Measurements from ENCODE around the gene P3H2. TPM values are rescaled to one million over a fixed set of nuclear protein-coding genes. Genes with fewer than 3 reads are reported as not detected.

Gene P3H2
- total RNA-seq, 4 donors from 2014 or later: 0.70 to 23.1 (median 7.5) TPM

DNA sequence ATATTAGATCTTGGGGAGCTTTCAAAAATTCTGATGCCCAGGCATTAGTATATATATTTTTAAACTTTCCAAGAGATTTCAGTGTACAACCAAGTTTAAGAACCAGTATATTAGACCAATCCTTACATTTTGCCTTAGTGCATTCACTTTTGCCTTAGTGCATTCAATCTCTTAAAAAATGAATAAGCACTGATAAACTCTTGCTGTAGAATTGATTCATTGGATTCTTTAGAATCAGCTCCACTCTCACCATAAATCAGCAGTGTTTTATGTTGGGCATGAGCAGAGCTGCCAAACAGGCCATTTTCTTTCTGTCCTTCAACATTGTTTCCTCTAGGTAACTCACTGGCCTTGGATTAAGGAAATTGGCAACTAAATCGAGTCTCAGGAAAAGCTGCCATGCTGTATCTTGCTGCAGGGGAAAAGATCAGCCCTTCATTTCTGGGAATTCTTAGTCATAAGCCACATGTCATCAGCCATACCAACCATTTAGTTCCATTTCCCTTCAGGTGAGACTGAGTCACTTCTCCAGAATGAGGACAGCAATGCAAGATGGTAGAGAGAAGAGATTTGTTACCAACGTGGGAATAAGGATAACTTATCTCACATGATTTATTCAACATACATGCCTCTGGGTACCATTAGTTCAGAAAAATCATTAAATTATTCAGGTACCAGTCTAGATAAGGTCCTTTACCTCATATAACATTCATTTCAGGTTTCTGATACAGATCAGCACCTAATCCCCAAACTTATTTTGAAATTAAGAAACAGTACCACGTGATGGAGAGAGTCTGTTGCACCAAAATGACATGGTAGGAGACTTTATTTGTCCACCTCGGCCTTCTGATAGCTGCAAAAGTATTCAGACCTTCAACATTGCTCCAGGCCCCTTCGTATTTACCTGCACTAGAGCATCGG, 192.5 kb downstream of the P3H2 start:
- no peaks in the 10 kb centered on the region for H3K27me3 ChIP-seq
- H3K4me1 ChIP-seq: no peaks in the 10 kb centered on the region
- no peak for DNase-seq
- TF ChIP-seq POLR2A (IDR thresholded peaks at IDR 0.05): no peak
- H3K27ac ChIP-seq: no peak overlapping the region
- H3K9me3 ChIP-seq: no peaks in the 10 kb centered on the region
- no peak overlapping the region for H3K4me3 ChIP-seq
- no peaks in the 10 kb centered on the region for H3K36me3 ChIP-seq

DNA sequence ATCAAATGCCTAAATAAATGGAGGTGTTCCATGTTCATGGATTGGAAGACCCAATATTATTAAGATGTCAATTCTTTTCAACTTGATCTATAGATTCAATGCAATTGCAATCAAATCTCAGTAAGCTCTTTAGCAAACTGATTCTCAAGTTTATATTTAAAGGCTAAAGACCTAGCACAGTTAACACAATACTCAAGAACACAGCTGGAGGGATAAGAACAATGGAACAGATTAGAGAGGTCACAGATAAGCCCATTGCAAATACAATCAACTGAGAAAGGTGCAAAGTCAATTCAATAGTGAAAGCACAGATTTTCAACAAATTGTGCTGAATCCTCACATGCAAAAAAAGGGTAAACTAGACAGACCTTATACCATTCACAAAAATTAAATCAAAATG, 198.9 kb downstream of the P3H2 start:
- DNase-seq: no peak
- Histone ChIP-seq H3K27me3 (no peaks in the 10 kb centered on the region), H3K9me3 (no peaks in the 10 kb centered on the region), H3K4me1 (no peaks in the 10 kb centered on the region), H3K27ac (no peak overlapping the region), H3K36me3 (no peaks in the 10 kb centered on the region), H3K4me3 (no peak overlapping the region)
- no peak for TF ChIP-seq POLR2A (IDR thresholded peaks at IDR 0.05)
- TF ChIP-seq, protein P1, sequence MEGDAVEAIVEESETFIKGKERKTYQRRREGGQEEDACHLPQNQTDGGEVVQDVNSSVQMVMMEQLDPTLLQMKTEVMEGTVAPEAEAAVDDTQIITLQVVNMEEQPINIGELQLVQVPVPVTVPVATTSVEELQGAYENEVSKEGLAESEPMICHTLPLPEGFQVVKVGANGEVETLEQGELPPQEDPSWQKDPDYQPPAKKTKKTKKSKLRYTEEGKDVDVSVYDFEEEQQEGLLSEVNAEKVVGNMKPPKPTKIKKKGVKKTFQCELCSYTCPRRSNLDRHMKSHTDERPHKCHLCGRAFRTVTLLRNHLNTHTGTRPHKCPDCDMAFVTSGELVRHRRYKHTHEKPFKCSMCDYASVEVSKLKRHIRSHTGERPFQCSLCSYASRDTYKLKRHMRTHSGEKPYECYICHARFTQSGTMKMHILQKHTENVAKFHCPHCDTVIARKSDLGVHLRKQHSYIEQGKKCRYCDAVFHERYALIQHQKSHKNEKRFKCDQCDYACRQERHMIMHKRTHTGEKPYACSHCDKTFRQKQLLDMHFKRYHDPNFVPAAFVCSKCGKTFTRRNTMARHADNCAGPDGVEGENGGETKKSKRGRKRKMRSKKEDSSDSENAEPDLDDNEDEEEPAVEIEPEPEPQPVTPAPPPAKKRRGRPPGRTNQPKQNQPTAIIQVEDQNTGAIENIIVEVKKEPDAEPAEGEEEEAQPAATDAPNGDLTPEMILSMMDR (IDR thresholded peaks at IDR 0.05): no peak

DNA sequence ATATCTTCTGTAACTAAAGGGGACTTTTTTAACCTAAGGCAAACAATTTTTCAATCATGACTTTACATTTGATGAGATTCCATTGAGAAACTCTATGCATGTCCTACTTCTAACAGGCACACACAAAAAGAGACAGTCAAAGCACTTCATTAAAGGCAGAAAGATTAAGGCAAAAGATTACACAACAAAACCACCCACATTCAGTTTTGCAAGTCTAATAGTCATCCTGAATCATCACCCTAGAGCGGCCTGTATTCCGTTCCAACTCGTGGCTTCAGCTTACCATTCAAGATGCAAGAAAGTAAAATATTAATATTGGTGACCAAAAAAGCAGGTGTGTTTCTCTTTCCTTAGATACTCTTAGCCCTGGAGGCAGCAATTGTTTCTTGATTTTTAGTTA, 205.9 kb downstream of the P3H2 start:
- H3K27me3 ChIP-seq: no peaks in the 10 kb centered on the region
- no peak overlapping the region for H3K4me3 ChIP-seq
- no peaks in the 10 kb centered on the region for H3K4me1 ChIP-seq
- TF ChIP-seq, protein P1 (IDR thresholded peaks at IDR 0.05): no peak
- no peak for TF ChIP-seq POLR2A (IDR thresholded peaks at IDR 0.05)
- H3K36me3 ChIP-seq: no peaks in the 10 kb centered on the region
- H3K9me3 ChIP-seq: no peaks in the 10 kb centered on the region
- no peak for DNase-seq
- H3K27ac ChIP-seq: no peak overlapping the region

DNA sequence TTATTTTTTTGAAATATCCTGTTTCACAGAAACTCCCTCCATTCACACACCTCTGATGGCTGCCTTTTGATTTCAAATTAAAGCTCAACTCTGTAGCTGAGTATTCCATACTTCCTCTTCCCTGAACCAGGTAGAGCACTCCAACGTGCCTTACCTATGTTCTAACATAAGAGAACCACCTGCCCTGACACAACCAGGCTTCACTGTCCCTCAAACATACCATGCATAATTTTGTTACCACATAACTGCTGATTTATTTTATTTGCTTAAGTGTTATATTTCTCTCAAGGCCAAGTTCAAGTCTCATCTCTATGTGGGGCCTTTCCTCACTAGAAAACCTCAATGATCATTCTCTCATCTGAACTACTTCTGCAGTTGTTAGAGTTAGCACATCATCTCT, 209.7 kb downstream of the P3H2 start:
- Histone ChIP-seq H3K27ac (no peak overlapping the region), H3K9me3 (no peaks in the 10 kb centered on the region), H3K27me3 (no peaks in the 10 kb centered on the region), H3K36me3 (no peaks in the 10 kb centered on the region), H3K4me3 (no peak overlapping the region), H3K4me1 (no peaks in the 10 kb centered on the region)
- DNase-seq: no peak
- TF ChIP-seq POLR2A (IDR thresholded peaks at IDR 0.05): no peak
- TF ChIP-seq, protein P1 (IDR thresholded peaks at IDR 0.05): no peak

DNA sequence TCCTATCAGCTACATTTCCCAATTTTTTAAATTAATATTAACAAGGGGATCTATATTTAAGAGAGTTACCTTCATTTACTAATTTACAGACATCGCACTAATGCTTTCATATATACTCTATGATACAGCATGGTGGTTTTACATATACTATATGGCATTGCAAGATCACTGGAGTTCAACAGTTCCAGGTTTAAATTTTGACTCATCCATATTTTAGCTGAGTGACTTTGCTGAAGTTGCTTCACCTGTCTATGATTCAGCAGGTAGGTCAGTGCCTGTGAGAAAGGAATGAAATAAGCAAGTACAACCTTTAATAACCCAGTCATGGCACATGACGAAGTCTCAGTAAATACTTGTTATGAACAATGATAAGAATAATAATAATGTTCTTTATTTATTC, 211.1 kb downstream of the P3H2 start:
- Histone ChIP-seq H3K36me3 (no peaks in the 10 kb centered on the region), H3K9me3 (no peaks in the 10 kb centered on the region), H3K4me1 (no peaks in the 10 kb centered on the region), H3K27me3 (no peaks in the 10 kb centered on the region), H3K27ac (no peak overlapping the region), H3K4me3 (no peak overlapping the region)
- TF ChIP-seq, protein P1 (IDR thresholded peaks at IDR 0.05): no peak
- TF ChIP-seq POLR2A (IDR thresholded peaks at IDR 0.05): no peak
- no peak for DNase-seq

DNA sequence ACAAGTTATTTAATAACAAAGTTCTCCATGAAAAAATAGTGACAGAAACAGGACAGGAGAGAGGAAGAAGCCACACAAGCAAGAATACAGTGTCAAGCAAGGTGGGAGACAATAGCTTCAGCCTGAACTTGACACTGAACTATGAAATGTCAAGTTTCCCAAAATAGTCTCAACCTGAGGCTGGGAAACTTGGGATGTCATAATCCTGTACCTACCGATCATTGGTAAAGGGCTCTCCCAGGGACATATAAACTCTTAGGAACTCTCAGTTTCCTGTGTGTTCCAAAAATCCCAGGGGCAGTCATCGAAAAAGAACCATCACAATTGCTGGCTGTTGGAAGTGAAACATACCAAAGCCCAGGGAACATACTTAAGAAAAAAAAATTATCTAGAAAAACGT, 211.6 kb downstream of the P3H2 start:
- no peak for DNase-seq
- Histone ChIP-seq H3K9me3 (no peaks in the 10 kb centered on the region), H3K4me1 (no peaks in the 10 kb centered on the region)

More for the DNA sequence above, 211.6 kb downstream of the P3H2 start:
- H3K27me3 ChIP-seq: no peaks in the 10 kb centered on the region
- H3K36me3 ChIP-seq: no peaks in the 10 kb centered on the region
- no peak for TF ChIP-seq POLR2A (IDR thresholded peaks at IDR 0.05)
- TF ChIP-seq, protein P1 (IDR thresholded peaks at IDR 0.05): no peak
- no peak overlapping the region for H3K4me3 ChIP-seq
- H3K27ac ChIP-seq: no peak overlapping the region
